AG08395 (cell line): Measurements from ENCODE around the gene IDH3G.

ENCODE experiments used
- DNase-seq: peaks from one replicate; pipeline ENCODE4 v3.0.0; 2012; ENCODE audit warnings: mixed read lengths, low spot score

Gene IDH3G

DNA sequence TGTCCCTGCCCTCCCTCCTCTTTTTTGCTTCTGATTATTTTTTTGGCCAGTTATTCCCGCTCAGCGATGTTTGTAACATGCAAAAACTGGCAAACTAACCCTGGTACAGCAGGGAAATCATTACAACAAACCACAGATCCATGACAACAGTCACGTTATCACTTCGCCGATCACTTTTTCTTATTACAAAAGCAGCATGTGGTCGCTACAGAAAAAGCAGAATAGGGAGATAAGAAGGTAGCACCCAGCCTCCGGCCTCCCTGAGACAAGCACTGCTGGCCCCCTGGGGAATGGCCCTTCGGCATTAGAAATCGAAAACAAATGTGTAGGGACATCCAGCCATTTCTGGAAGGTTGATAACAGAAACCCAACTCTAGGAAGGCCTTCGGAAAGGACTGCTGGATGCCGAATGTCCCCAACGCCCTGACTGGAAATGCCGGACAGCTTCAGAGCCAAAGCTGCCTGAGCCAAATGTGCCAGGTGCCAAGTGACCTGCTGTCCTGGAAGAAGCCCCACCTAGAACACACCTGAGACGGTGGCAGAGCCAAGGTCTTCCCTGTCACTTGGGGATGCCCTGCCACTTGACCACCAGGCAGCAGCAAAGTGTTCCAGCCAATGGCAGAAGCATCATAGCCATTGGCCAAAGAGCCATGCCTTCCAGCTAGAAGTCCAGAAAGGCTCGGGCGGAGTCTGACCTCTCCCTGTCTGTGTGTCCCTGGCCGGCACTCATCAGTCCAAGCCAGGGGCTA is 2.9 kb downstream of the IDH3G start:
- no peak for DNase-seq

GRCh38 chrX:153789654-153790053 is 4.5 kb downstream of the IDH3G start:
- DNase-seq, result no peak

GRCh38 chrX:153786669-153787068 is 7.5 kb downstream of the IDH3G start:
- DNase-seq, result no peak

DNA sequence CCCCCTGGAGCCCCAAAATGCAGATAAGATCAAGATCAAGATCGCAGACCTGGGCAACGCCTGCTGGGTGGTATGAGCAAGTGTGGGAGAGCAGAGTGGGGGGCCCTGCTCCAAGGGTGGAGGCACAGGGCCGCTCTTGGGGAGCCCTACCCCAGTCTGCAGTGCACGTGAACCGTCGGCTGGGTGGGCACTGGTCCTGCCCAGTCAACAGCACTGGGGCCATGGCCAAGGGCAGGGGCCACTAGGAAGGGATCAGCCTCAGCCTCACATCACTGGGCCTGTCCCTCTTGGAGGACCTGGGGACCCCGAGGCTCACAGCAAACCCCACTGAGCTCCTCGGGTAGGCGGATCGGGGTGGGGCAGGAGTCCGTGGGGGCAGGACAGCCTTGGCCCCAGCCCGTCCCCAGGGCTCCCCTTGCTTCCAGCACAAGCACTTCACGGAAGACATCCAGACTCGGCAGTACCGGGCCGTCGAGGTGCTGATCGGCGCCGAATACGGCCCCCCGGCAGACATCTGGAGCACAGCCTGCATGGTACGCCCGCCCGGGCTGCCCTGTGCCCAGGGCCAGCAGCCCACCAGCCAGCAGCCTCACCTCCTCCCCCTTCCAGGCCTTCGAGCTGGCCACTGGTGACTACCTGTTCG is 9.7 kb downstream of the IDH3G start:
- no peak for DNase-seq

DNA sequence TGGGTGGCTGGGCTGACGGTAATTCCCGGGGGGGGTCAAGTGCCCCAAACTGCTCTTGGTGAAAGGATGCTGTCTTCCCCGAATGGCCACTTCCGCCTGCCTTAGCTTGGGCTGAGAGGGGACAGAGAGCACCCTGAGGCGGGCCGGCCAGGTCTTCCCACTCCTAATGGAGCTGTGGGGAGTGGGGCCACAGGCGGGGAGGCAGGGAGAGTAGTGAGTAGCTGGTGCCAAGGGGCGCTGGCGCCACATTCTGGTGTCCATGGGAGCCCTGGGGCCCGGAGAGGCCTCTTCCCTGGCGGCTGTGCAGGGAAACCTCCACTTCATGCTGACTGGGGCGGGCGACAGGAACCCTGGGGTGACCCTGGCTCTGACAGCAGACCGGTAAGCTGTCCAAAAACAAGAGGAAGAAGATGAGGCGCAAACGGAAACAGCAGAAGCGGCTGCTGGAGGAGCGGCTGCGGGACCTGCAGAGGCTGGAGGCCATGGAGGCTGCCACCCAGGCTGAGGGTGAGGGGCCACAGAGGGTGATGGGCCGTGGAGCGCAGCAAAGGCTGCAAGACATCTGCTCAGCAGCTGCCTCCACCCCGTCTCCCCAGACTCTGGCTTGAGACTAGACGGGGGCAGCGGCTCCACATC is 10.7 kb downstream of the IDH3G start:
- DNase-seq, result no peak

DNA sequence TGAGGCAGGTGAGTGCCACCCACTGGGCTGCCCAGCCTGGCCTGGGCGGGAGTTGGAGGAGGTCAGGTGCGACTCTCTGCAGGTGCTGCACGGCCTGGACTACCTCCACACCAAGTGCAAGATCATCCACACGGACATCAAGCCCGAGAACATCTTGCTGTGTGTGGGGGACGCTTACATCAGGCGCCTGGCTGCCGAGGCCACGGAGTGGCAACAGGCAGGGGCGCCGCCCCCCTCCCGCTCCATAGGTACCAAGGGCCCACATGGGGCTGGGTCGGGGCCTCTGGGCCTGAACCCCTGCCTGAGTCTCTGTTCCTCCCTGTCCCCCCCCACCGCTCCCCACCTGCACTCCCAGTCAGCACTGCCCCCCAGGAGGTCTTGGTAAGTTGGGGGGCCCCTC is 11.3 kb downstream of the IDH3G start:
- DNase-seq, result no peak

DNA sequence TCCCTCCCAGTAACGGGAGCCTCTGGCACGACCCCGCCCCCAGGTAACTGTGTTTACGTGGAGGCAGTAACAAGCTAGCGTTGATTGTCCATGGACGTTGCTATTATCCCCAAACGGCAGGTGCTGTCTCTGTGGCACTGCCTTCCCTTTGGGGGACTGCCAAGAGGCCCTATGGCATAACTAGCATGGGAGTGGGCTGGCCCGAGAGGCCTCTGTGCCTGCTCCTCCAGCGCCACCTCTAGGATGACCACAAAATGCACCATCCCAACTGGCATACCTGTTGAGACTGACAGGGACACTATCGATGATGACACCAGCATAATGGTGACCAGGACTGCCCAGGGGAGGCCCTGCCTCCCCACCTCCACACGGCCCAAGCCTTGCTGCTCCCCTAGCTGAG is 11.9 kb downstream of the IDH3G start:
- DNase-seq, result no peak

- DNase-seq, result peak; percentile 37
These were observed 12.6 kb downstream of the IDH3G start for GRCh38 chrX:153781428-153782047.

DNA sequence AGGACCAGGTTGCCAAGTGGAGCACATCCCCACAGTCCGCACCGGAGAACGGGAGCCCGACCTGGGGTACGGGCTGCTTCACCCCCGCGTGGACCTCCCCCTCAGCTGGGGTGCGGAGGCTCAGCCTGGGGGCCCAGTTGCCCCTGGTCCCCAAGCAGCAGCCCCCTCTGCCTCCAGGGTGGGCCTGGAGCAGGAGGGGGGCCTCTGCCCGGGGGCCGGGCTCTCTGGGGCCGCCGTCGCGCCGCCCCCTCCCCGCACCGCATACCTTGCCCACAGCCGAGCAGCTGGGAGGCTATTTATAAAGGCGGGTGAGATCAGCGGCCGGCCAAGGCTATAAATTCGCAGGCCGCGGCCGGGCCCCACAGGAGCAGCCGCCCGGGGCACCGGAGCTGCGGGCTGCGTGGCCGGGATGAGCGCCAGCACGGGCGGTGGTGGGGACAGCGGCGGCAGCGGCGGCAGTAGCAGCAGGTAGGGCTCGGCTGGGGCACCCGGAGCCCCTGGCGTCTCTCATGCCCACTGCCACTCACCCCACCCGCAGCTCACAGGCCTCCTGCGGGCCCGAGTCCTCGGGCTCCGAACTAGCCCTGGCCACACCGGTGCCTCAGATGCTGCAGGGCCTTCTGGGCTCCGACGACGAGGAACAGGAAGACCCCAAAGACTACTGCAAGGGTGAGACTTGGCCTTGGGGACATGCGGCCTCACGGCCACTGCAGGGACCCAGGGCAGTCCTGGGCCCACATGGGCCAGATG is 13.3 kb downstream of the IDH3G start, which contains the start of gene SRPK3:
Gene SRPK3 (plus strand): TSS at position 364 of the 750 bp plus-strand sequence. CDS start 46 bp downstream, at position 410.
- DNase-seq, result peak; percentile 43

- no peak for DNase-seq
These were observed 14.1 kb downstream of the IDH3G start for GRCh38 chrX:153779891-153780677.

- DNase-seq, result no peak
These were observed 15.5 kb downstream of the IDH3G start for GRCh38 chrX:153778684-153779101.

GRCh38 chrX:153778181-153778580 is 16.0 kb downstream of the IDH3G start:
- no peak for DNase-seq

DNA sequence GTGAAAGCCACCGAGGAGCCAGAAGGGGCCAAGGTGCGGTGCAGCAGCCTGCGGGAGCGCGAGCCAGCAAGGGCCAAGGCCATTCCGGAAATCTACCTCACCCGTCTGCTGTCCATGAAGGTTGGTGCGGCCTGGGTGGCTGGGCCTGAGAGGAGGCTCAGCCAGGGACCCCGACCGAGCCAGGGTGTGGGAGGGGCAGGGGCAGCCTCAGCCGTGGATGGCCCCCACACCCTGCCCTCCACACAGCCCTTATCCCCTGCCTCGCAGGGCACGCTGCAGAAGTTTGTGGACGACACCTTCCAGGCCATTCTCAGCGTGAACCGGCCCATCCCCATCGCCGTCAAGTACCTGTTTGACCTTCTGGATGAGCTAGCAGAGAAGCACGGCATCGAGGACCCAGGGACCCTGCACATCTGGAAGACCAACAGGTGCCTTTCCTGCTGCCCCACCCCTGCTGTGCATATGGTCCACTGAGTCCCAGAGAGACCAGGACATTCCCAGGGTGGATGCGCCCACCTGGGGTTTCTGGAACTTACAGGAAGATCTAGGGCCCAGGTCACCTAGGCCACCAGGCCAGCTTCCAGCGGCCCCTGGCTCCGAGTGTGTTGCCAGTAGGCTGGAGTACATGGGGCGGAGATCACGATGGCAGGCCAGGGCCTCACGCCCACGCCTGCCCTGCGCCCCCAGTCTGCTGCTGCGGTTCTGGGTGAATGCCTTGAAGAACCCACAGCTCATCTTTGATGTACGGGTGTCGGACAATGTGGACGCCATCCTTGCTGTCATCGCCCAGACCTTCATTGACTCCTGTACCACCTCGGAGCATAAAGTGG is 16.7 kb downstream of the IDH3G start:
- no peak for DNase-seq

- DNase-seq, result no peak
These were observed 17.5 kb downstream of the IDH3G start for GRCh38 chrX:153776611-153777045.

DNA sequence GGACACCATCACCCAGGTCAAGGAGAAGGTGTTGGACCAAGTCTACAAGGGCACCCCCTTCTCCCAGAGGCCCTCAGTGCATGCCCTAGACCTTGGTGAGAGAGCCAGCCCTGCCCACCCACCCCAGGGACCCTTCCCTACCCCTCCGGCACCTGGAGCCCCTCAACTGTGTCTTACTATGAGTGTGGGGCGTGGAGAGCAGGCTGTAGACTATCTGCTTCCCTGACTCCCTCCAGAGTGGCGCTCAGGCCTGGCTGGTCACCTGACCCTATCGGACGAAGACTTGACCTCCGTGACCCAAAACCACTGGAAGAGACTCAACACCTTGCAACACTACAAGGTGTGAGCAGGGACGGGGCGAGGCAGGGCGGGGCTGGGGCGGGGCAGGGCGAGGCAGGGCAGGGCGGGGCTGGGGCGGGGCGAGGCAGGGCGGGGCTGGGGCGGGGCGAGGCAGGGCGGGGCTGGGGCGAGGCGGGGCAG is 18.0 kb downstream of the IDH3G start:
- no peak for DNase-seq

DNA sequence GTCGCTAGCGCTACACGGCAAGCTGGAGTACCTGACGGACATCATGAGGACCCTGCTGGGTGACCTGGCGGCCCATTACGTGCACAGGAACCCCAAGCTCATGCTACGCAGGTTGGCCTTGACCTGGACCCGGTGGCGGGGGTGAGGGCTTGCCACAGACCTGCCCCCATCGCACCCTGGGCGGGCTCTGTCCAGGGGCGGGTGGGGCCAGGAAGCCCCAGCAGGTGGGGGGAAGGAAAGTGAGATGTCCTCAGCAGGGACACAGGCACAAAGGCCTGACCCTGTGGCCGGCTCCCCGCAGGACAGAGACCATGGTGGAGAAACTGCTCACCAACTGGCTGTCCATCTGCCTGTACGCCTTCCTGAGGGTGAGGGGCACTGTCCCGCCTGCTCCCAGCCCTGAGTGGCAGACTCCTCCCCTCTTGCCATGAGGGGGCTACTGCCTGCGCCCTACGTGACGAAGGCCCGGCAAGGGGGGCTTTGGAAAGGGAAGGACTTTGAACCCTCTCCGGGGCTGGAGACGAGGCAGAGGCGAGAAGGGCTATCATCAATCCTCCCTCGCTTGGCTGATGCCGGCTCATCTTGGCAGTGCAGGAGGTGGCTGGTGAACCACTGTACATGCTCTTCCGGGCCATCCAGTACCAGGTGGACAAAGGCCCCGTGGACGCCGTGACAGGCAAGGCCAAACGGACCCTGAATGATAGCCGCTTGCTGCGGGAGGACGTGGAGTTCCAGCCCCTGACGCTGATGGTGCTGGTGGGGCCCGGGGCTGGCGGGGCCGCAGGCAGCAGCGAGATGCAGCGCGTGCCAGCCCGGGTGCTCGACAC is 18.7 kb downstream of the IDH3G start:
- DNase-seq, result no peak

DNA sequence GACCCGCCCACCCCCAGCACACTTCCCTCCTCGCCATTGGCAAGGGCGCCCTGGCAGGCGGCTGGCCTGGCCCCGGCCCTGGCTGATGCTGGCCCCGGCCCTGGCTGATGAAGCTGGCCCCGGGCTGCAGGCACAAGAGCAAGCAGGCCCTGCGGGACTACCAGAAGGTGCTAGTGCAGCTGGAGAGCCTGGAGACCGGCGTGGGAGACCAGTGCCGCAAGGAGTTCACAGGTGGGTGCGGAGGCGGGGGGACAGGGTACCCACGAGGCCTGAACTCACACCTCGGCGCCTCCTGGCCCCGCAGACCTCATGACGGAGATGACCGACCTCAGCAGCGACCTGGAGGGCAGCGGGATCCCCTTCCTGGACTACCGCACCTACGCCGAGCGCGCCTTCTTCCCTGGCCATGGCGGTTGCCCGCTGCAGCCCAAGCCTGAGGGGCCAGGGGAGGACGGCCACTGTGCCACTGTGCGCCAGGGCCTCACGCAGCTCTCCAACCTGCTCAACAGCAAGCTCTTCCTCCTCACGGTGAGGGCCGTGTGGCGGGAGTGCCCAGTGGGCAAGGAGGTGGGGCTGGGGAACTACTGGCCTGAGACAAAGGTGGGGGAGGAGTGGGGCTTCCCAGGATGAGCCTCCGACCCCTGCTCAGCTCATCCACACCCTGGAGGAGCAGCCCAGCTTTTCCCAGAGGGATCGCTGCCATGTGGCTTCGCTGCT is 19.4 kb downstream of the IDH3G start:
- no peak for DNase-seq
